ENCODE data around the gene SCLT1.
"Not testable (repeated sequence)": the region's sequence is repeated elsewhere in the genome, so short reads cannot be mapped to it uniquely, and the experiment has no call there.

SCLT1 gene

DNA sequence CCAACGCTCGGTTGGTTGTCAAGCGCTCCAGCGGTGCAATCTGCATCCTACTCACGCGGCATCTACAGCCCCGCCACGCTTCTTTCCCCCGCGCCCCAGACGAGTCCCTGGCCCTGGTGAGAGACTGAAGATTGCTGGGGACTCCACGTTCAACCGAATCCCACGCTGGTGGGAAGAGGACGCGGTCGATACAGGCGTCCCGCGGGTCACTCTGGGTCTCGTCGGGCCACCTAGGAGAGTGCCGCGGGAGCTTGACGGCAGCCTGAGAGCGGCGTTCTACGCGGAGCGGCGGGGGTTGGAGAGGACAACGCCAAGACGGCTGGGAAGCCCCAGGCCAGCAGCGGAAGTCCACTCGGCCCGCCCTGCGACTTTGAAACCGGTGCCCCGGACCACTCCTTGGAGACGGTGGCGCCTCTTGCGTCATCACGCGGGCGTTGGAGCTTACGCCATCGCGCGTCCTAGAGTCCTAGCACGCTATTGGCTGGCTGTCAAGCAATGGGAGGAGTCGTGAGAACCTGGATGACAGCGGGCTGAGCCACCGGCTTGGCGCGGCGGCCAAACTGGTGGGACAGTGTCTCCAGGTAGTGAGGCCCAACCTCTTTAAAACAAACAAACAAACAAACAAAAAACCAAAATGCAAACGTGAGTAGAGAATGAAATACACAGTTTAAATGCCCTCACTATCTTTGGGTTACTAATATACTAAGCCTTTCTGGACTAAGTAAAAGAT, at the start of gene SCLT1:
TSS of gene SCLT1 (minus strand) at position 349 of the 730 bp plus-strand sequence. CDS start 436 bp downstream, outside the sequence.
- DNase-seq: peak; percentile 82

DNA sequence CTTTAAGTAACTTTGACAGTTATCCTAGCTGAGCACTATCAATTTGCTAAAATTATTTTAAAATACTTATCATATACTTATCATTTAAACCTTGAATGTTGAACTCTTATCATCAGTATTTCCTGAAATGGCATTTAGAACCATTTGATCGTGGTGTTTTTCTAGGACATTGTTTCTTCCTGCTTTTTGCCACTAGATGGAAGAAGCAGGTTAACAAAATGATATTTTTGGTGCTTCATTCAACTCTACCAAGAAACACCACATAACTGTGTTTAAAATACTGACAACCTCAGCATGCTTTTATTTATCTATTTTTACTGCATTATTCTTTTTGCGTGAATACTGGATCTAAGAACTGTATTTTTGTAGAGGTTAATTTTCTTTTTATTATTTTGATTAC, 47.2 kb upstream of the SCLT1 start:
- DNase-seq: no peak

GRCh38 chr4:129138810-129139496, 45.6 kb upstream of the SCLT1 start:
- DNase-seq: peak; percentile 20

GRCh38 chr4:129136433-129136832, 43.1 kb upstream of the SCLT1 start:
- no peak for DNase-seq

- no peak for DNase-seq
Observed at GRCh38 chr4:129131343-129131742, 38.0 kb upstream of the SCLT1 start.

- no peak for DNase-seq
Observed at GRCh38 chr4:129129143-129129542, 35.8 kb upstream of the SCLT1 start.

DNA sequence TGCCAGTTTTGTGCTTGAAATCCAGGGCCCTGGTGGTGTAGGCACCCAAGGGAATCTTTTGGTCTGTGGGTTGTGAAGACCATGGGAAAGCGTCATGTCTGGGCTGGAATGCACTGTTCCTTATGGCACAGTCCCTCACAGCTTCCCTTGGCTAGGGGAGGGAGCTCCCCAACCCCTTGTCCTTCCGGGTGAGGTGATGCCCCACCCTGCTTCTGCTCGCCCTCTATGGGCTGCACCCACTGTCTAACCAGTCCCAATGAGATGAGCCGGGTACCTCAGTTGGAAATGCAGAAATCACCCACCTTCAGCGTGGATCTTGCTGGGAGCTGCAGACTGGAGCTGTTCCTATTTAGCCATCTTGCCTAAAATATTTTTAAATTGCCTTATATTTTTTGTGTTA, 33.3 kb upstream of the SCLT1 start:
- DNase-seq: not testable (repeated sequence)

GRCh38 chr4:129117705-129118104, 24.4 kb upstream of the SCLT1 start:
- DNase-seq: no peak

DNA sequence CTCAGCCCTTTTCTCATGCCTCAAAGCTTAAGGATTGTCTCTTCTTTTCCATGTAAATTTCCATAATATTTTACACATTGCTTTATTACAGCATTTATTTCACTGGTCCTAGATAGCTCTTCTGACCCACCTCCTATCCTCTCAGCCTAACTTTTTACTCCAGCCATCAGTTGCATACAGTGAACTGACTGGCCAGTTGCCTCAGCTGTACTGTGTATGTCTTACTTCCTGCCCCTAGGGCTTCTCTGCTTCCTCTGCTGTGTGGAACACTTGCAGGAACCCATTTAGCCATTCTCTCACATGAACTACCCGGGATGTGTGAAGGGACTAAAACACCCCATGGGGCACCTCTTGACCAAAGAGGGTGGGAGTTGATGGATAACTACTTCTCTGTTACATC, 20.6 kb upstream of the SCLT1 start:
- no peak for DNase-seq

DNA sequence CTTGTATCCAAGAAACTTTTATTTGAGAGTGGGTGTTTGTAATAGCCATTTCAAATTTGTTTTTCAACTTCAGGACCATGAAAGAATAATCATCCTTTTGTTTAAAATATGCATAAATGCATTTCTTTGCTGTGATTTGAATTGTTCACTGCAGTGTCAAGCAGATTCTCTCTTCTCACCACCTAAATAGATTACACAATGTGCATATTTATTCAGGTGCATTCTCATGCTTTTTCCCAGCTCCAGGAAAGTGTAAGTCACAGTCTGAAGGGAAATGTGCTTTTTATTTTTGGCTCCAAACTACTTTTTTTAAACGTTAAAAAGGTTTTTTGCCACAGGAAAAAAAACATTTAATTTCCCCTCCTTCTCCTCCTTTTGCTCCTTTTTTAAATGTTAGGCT, 20.1 kb upstream of the SCLT1 start:
- no peak for DNase-seq

GRCh38 chr4:129111919-129112318, 18.6 kb upstream of the SCLT1 start:
- no peak for DNase-seq

GRCh38 chr4:129110931-129111330, 17.6 kb upstream of the SCLT1 start:
- DNase-seq: no peak

DNA sequence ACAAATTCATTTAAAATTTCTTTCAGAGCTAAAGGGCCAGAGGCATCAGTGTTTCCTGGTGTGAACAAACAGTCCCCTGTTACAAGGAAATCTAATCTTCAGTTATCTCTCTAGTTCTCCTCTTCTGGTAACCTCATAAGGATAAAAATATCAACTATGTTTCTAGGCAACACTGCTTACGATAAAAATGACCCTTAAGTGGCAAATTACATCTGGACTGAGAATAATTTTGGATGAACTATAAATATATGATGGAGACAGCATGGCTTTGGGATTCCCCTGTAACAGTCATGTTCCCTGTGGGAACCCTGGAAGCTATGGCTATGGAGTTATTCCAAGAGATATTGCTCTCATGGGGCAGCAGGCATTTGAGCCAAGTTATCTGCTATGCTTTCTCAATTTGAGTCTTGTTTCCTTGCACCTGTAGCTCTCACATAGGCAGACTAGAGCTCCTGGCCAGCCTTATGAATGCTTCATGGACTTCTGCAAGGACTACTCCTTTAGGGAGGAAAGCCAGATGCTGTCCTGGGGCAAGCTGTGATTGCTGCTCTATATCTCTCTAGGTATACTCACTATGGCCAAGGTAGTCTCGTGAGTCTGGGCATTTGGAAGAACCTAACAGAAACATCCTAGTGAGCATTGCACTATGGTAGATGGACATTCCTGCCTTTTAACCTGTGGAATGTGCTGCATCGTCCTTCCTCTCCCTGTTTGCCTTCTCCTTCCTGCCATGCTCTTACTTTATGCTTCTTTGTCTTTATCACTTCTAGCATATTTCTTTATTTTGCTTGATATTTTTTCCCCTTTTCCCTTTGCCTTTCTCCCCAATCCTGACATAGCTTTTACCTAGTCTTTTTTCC, 16.9 kb upstream of the SCLT1 start:
- DNase-seq: no peak

GRCh38 chr4:129098531-129099001, 5.2 kb upstream of the SCLT1 start:
- no peak for DNase-seq

- peak; percentile 26 for DNase-seq
Observed at GRCh38 chr4:129095811-129096454, 2.6 kb upstream of the SCLT1 start, which contains the start of gene C4orf33. TSS of gene C4orf33 (plus strand) at chr4:129096152. CDS start at chr4:129102611, 6,459 bp downstream.

GRCh38 chr4:129094347-129094746, 1.0 kb upstream of the SCLT1 start:
- no peak for DNase-seq

DNA sequence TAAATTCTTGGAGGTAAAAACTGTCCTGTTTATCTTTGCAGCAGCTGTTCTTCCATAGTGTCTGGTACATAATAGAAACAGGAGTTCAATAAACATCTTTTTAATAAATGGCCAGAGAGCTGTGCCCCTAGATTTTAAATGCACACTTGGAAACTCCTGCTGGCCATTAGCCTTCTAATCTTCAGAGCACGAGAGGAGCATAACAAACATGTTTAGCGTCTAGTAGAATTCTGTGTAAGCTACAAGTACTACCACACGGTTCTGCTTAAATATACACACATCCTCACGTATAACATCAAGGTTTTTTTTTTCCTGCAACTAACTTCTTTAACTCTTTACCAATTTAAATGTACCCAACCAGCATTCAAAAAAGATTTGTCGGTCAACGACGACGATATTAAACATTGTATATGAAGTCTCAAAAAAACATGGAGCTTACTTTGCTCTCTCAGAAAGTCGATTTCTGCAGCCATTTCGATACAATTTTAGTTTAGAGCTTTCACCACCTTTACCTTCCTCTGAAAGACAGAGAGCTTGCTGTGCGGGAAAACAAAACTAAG, 628 bp downstream of the SCLT1 start:
- DNase-seq: no peak

- no peak for DNase-seq
Observed at GRCh38 chr4:129087516-129087915, 5.8 kb downstream of the SCLT1 start.

DNA sequence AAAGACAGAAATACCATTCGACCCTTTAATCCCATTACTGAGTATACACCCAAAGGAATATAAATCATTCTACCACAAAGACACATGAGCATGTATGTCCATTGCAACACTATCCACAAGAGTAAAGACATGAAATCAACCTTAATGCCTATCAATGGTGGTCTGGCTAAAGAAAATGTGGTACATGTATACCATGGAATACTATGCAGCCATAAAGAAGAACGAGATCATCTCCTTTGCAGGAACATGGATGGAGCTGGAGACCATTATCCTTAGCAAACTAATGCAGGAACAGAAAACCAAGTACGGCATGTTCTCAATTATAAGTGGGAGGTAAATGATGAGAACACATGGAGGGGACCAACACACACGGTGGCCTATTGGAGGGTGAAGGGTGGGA, 7.9 kb downstream of the SCLT1 start:
- no peak for DNase-seq

DNA sequence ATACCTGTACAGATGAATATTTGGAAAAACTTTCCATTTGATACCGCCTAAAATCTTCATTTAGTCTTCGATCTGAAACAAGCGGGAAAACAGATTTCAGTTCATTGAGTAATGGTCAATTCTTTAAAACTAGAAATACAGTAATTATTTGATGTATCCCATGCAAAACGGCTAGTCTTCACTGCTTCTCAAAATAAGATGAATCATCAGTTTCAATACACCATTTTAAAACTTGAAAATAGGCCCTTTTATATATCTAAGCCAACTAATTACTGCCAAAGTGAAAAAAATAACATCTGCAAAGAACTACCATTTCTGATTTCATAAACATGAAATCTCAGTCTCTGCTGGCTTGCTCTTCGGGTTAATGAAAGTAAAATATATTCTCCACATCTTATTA, 11.0 kb downstream of the SCLT1 start:
- DNase-seq: no peak

DNA sequence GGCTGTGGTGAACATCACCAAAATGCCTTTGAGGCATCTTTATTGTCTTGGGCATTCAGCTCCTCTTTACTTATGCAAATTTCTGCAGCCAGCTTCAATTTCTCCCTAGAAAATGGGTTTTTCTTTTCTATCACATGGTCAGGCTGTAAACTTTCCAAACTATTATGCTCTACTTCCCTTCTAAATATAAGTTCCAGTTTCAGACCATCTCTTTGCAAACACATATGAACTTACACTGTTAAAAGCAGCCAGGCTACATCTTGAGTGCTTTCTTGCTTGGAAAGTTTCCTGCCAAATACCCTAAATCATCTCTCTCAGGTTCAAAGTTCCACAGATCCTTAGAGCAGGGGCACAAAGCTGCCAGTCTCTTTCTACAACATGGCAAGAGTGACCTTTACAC, 13.2 kb downstream of the SCLT1 start:
- no peak for DNase-seq

DNA sequence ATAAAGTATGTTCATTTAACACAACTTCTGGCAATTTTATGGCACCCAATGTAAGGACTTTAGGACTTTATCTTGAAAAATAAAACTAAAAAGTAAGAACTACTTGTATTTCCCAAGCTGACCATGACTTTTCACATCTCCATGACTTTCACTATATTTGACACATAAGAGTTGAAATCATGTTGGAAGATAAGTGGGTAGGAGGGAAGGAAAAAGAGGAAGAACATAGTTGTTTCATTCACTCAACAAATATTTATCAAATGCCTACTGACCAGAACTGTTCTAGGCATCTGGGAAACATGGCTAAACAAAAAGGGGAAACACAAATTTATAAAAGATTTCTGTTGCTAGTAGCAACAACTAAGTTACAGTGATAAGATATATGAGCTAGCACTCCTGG, 16.0 kb downstream of the SCLT1 start:
- DNase-seq: no peak

DNA sequence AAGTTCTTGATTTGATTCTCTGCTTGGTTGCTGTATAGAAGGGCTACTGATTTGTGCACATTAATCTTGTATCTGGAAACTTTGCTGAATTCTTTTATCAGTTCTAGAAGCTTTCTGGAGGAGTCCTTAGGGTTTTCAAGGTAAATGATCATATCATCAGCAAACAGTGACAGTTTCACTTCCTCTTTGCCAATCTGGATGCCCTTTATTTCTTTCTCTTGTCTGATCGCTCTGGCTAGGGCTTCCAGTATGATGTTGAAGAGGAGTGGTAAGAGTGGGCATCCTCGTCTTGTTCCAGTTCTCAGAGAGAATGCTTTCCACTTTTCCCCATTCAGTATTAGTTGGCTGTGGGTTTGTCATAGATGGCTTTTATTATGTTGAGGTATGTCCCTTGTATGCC, 23.8 kb downstream of the SCLT1 start:
- not testable (repeated sequence) for DNase-seq
